HG03521 (cell line): Measurements from ENCODE around the gene TDRD10.
"Not testable (repeated sequence)": the region's sequence is repeated elsewhere in the genome, so short reads cannot be mapped to it uniquely, and the experiment has no call there.

Experiments used
- ATAC-seq: cut with Tn5 transposase; IDR thresholded peaks from one replicate; pipeline ENCODE4 v1.9.1; 2021; ENCODE audit warnings: mild to moderate bottlenecking, moderate library complexity; ENCODE audit not compliant: unreplicated experiment

The TDRD10 gene

GRCh38 chr1:154479764-154480421 is 22.1 kb upstream of the TDRD10 start:
- no peak for ATAC-seq

DNA sequence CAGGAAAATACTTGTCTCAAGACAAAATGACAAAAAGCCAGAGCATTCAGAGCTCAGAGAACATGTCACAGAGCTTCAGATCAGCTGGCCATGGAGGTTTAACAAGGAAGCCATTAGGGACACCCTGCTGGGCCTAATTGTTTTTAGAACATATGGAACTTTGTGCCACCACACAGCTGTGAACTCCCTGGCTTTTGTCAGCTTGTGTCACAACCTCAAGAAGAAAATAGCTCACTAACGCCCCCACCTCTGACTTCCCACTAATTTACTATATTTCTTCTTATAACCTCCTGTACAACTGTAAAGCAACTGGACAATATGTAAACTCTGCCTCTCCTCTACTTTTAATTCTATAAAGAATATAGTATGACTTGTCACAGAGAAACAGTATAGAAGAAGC is 21.0 kb upstream of the TDRD10 start:
- ATAC-seq, result no peak

- no peak for ATAC-seq
Measured at GRCh38 chr1:154483941-154484803, 17.8 kb upstream of the TDRD10 start.

GRCh38 chr1:154485106-154485505 is 16.9 kb upstream of the TDRD10 start:
- ATAC-seq, result no peak

DNA sequence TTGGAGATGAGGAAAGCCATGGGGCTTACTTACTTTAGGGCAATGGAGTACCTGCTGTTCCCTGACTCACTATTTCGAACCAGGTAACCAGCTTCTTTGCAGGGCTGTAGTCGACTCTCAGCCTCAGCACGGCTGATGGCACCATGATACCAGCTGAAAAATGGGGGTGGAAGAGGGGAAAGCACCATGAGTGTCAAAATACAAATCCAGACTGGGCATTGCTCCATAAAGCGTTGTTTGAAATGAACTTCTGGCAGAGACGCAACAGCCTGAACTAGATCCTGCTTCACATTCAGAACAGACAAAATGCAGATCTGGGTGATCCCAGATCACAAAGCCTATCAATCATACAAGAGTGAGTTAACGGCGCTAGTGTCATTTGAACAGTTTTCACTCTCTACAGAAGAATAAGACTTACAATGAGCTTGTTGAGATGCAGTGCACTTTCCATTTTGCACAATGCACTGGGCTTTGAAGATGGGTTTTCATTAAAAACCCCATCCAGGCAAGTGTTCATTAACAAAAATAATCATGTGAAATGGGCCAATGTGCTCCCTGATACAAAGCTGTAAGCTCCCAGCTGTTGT is 16.0 kb upstream of the TDRD10 start:
- no peak for ATAC-seq

- ATAC-seq, result not testable (repeated sequence)
Measured at GRCh38 chr1:154486756-154487155, 15.3 kb upstream of the TDRD10 start.

GRCh38 chr1:154488922-154489321 is 13.1 kb upstream of the TDRD10 start:
- ATAC-seq, result no peak

GRCh38 chr1:154489695-154490274 is 12.2 kb upstream of the TDRD10 start:
- ATAC-seq, result no peak

DNA sequence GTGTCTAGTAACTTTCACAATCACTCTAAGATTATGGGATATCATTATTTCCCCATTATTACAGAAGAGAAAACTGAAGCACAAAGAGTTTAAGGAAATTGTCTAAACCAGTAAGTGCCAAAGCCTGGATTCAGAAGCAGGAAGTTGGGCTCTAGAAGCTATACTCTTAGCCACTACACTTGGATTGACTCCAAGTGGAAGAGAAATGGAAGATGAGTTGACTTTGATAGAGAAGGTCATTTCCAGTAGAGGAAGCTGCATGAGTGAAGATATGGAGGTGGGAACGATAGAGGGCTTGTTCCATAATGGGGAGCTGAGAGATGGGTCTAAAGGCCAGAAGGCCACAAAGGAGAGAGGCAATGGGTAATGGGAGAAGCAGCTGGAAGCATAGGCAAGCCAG is 11.7 kb upstream of the TDRD10 start:
- no peak for ATAC-seq

- ATAC-seq, result no peak
Measured at GRCh38 chr1:154492115-154492514, 9.9 kb upstream of the TDRD10 start.

GRCh38 chr1:154493276-154493675 is 8.7 kb upstream of the TDRD10 start:
- ATAC-seq, result no peak

DNA sequence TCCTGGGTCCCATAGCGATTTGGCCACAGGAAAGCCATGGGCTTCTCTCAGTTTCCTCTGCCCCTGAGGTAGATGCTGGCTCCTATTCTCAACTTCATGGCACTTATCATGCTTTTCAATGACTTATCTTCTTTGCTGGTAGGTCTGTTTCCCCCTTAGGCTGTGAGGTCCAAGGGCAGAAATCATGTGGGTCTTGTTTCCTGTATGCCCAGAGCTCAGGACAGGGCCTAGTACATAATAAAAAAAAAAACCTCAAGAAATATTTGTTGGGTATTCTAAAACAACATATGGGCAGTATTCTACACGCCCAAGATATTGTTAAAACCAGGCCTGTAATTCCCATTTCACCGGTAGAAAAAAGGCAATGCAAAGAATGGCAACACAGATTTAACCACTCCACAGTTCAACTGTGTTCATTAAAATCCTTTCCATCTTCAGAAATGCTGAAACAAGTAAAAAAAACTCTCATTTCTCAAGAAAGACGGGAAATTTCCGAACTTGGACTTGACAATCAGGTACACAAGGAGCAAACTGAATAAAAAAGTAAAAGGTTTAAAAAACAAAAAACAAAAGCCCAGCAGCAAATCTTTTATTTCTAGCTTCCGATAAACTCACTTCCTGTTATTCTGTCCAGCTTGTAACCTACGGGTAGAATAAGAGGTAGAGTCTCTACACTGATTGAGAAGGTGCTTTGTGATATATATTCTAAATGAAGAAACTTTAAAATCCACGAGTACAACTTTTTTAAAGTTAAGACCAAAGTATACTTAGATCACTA is 6.3 kb upstream of the TDRD10 start:
- ATAC-seq, result no peak

- no peak for ATAC-seq
Measured at GRCh38 chr1:154496383-154496782, 5.6 kb upstream of the TDRD10 start.

GRCh38 chr1:154497026-154497806 is 4.8 kb upstream of the TDRD10 start:
- ATAC-seq, result no peak

DNA sequence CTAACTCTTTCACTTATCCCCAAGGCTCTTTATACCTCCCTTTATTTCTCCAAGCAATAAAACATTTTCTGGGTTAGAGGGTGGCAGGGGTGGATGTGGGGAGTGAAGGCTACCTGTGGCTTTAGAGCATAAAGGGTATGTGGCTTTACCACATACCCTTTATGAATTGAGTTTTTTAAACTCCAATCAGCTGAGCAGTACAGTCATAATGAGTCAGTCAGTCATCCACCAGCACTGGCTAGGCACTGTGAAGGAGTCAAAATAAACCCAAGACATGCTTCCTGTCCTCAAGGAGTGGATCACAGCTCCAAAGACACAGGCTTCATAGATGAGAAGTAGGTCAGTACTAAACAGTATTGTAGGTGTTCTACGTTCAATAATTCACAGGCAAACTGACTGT is 2.6 kb upstream of the TDRD10 start:
- ATAC-seq, result no peak

- ATAC-seq, result no peak
Measured at GRCh38 chr1:154500533-154500932, 1.5 kb upstream of the TDRD10 start.

GRCh38 chr1:154501423-154502065 is 475 bp upstream of the TDRD10 start:
- no peak for ATAC-seq

GRCh38 chr1:154502744-154503115 is 711 bp downstream of the TDRD10 start:
- no peak for ATAC-seq

GRCh38 chr1:154503898-154504297 is 1.9 kb downstream of the TDRD10 start:
- no peak for ATAC-seq

- no peak for ATAC-seq
Measured at GRCh38 chr1:154512760-154513159, 10.7 kb downstream of the TDRD10 start.
